A549 (cell line): Measurements from ENCODE around the gene CERS2.
"Not testable (repeated sequence)": the region's sequence is repeated elsewhere in the genome, so short reads cannot be mapped to it uniquely, and the experiment has no call there.

ENCODE experiments used
- CTCF ChIP-seq: fragments of >200 bp; sonication (Bioruptor Twin); formaldehyde crosslinking; IDR thresholded peaks from 3 replicates; pipeline ENCODE4 v1.5.1; 2016
- EP300 ChIP-seq, 2 experiments: fragments of >200 bp; sonication (Bioruptor Twin); formaldehyde crosslinking; IDR thresholded peaks; 2 replicates in 1 of 2; 3 replicates in 1 of 2; pipeline ENCODE4 v1.6.1; 2016 to 2017
- RAD21 ChIP-seq, 2 experiments: fragments of >200 bp in 1 of 2; sonication (Bioruptor Twin) in 1 of 2; formaldehyde crosslinking in 1 of 2; IDR thresholded peaks in 1 of 2; conservative IDR thresholded peaks in 1 of 2; 2 replicates in 1 of 2; 3 replicates in 1 of 2; pipeline ENCODE4 v1.6.1; 2012 to 2018; ENCODE audit warnings: inconsistent platforms in 1 of 2

- not testable (repeated sequence) for TF ChIP-seq CTCF; RAD21 (conservative IDR thresholded peaks at IDR 0.05 in 1 of 2, IDR thresholded peaks at IDR 0.05 in 1 of 2); EP300 (IDR thresholded peaks at IDR 0.05)
Observed at GRCh38 chr1:150928775-150929174, 45.9 kb downstream of the CERS2 start.
